ENCODE results near the gene NRDE2.
"Not testable (repeated sequence)": the region's sequence is repeated elsewhere in the genome, so short reads cannot be mapped to it uniquely, and the experiment has no call there.

Gene NRDE2

DNA sequence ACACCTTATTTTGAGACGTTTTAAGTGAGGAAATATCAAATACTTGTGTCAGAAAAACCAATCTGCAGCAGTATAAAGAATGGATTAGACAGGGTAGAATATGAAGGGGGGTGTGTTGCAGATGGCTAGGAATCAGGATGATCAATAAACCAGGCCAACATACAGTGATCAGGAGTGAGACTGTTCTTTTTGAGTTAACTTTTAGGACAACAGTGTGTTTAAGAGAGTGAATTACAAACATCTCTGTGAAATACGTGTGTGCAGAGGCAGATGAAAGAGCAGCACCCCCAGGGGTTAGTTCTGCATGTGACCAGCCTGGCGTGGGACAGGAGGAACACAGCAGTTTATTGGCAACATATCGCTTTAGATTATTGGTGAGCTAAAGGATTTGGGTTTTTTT, 10.6 kb upstream of the NRDE2 start:
- no peak for DNase-seq

DNA sequence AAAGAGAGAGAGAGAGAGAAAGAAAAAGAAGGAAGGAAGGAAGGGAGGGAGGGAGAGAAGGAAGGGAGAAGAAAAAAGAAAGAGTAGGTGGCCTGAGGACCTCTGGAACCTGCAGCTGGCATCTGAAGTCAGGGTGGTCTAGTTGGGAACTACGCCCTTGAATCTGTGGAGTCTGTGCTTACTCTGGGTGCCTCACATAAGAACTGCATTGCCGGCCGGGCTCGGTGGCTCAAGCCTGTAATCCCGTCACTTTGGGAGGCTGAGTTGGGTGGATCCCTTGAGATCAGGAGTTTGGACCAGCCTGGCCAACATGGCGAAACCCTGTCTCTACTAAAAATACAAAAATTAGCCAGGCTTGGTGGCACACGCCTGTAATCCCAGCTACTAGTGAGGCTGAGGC, 10.0 kb upstream of the NRDE2 start:
- no peak for DNase-seq

- DNase-seq: not testable (repeated sequence)
Observed at GRCh38 chr14:90341232-90341631, 9.5 kb upstream of the NRDE2 start.

- no peak for DNase-seq
Observed at GRCh38 chr14:90336985-90337384, 5.2 kb upstream of the NRDE2 start.

- DNase-seq: no peak
Observed at GRCh38 chr14:90336401-90336800, 4.7 kb upstream of the NRDE2 start.

- DNase-seq: no peak
Observed at GRCh38 chr14:90332271-90332584, 487 bp upstream of the NRDE2 start.

DNA sequence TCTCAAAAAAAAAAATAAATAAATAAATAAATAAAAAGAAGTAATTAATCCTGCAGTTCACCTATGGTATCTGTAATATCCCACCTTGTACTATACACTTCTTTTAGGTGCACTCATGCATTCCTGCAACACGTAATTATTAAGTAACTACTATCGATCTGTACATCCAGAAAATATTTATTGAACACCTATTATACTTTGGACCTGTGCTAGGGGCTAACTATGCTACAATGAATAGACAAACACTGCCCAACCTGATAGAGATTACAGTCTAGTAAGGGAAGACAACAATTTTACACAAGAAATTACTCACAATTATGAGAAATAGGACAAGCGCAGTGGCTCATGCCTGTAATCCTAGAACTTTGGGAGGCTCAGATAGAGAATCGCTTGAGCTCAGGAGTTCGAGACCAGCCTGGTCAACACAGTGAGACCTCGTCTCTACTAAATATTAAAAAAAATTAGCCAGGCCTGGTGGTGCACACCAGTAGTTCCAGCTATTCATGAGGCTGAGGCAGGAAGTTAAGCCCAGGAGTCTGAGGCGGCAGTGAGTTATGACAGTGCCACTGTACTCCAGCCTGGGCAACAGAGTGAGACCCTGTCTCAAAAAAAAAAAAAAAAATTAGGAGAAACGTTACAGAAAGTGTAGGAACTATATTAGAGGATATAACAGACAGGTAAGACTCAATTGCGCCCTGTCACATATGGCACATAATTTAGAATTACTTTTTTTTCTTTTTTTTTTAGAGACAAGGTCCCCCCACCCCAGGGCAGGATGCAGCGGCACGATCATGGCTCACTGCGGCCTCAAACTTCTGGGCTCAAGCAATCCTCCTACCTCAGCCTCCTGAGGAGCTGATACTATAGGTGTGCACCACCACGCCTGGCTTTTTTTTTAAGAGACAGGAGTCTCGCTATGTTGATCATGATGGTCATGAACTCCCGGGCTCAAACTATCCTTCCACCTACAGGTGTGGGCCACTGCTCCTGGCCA, 1.2 kb downstream of the NRDE2 start:
- no peak for DNase-seq

DNA sequence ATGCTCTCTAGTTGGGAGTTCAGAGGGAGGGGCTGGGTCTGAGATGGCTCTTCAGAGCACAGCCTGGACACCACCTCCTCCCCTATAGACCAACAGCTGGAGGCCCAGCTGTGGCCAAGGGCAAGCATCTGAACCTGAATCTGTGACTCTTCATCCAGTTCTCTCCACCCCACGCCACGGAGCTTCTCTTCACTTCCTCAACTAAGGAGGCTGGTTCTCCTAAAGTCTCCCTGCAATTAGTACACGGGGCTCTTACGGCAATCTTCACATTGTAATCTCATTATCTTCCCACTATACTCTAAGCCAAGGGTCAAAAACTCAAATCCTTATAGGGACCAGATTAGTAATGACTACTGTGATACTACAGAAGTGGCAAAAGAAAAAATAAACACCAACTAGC, 9.8 kb downstream of the NRDE2 start:
- DNase-seq: no peak

DNA sequence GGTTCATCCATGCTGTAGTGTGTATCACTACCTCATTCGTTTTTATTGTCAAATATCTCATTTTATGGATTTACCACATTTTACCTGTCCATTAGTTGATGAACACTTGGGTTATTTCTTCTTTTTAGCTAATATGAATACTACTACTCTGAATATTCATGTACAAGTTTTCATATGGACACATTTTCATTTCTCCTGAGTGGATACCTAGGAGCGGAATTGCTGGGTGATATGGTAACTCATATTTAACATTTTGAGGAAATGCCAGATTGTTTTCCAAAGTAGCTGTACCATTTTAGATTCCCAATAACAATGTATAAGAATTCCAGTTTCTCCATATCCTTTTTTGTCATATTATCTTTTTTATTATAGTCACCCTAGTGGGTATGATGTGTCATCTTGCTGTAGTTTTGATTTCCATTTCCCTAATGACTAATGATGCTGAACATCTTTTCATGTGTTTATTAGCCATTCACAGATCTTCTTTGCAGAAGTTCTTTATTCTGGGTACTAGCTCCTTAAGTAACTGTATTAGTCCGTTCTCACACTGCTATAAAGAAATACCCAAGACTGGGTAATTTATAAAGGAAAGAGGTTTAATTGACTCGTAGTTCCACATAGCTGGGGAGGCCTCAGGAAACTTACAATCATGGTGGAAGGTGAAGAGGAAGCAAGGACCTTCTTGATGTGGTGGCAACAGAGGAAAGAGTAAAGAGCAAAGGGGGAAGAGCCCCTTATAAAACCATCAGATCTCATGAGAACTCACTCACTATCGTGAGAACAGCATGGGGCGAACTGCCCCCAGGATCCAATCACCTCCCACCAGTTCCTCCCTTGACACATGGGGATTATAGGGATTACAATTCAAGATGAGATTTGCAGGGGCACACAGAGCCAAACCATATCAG, 11.9 kb downstream of the NRDE2 start:
- DNase-seq: no peak

GRCh38 chr14:90319173-90319572, 12.6 kb downstream of the NRDE2 start:
- no peak for DNase-seq

DNA sequence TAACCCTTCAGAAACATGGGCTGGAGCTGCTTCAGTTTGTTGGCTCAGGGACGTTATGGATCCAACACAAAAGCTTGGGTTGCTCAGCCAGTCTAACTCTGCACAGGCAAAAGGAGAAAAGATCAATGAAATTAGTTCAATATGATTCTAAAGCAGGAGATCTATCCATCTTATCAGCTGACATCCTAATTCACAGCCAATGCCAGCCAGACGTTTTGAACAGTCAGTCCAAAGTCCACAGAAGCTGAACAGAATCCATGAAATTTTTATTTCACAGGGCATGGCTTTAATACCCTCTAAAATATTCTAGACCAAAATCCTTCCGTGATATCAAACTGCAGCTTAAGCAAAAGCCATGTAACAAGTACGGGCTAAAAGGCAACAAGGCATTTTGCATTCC, 13.7 kb downstream of the NRDE2 start:
- DNase-seq: no peak

- DNase-seq: no peak
Observed at GRCh38 chr14:90317286-90317685, 14.5 kb downstream of the NRDE2 start.

DNA sequence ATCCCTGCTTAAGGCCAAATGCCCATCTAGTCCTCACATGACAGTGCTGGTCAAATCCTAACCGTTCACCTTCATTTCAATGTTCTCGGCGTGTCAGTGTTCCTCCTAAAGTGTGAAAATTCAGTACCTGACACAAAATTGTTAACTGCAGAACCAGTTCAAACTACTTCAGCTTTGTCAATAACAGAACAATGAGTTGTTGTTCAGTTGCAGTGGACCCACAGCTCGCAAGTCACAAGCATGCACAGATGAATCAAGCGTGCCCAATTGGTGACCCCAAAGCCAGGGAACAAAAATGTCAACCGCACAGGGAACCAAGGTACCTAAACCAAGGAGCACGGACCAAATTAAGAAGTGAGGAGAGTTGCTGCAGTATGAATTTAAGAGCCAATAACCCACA, 23.2 kb downstream of the NRDE2 start:
- DNase-seq: no peak

DNA sequence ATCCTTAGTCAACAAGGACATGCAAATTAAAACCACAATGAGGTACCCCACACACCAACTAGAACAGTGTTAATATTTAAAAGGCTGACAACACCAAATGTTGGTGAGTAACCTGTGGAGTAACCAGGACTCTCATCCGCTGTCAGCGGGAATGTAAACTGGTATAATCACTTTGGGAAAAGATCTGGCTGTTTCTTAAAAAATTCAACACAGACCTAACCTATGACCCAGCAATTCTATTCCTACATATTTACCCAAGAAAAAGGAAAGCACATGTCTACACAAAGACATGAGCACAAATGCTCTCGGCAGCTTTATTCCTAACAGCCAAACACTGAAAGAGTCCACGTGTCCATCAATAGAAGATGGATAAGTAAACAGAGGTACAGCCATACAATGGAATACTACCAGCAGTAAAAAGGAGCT, 26.6 kb downstream of the NRDE2 start:
- DNase-seq: no peak

- DNase-seq: no peak
Observed at GRCh38 chr14:90304502-90304901, 27.2 kb downstream of the NRDE2 start.

DNA sequence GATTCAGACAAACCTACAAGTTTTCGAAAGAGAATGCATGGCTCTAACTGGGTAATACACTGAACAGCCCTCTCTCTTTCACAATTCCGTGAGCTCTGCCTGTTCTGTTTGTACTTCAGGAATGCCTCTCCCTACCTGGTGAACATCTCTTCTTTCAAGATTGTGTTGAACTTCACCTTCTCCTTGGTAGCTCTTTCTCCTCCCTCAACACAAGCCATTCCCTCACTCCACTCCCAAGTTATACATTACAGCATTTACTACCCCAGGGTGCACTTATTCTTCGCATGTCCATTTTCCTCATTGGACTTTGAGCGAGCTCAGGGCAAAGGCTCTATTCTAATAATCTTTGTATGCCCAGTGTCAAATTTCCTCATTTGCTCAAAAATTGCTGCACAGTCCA, 28.3 kb downstream of the NRDE2 start:
- no peak for DNase-seq

- DNase-seq: no peak
Observed at GRCh38 chr14:90302529-90303303, 29.0 kb downstream of the NRDE2 start.

GRCh38 chr14:90301668-90302090, 30.1 kb downstream of the NRDE2 start:
- no peak for DNase-seq

GRCh38 chr14:90301122-90301521, 30.6 kb downstream of the NRDE2 start:
- no peak for DNase-seq

DNA sequence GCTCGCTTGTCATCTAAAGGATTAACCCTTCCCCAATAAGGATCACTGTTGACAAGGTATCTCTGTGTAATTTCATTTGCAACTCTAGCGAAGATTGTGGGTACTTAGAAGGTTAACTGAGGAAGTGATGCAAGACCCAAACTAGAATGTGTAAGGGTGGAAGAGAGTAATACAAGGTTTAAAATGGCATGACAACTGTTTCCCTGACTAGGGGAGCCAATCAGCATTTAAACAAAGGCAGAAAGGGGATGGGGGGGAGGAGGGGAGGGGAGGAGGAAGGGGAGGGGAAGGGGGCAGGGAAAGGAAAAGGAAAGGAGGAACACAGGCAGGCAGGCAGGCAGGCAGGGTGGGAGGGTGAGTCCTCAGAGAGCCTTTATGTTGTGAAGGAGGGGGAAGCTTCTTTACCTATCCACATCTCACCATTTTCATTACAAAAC, 31.1 kb downstream of the NRDE2 start:
- DNase-seq: no peak

DNA sequence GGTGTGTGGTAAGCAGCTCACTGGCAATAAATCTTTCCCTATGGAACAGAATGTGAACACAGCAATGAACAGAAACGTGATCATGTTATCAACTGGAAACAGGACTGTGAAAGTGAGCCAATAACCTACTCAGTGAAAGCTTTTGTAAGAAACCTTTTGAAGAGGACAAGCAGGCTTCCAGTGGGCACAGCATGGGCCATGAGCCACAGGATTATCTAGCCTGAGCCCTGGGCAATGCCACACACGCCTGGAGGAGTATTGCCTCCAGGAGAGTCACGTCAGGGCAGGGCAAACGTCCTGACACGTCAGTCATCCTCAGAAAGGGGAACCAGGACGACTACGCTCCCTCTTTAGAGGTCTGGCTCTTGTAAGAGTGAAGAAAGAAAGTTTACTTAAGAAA, 32.3 kb downstream of the NRDE2 start:
- DNase-seq: no peak

- no peak for DNase-seq
Observed at GRCh38 chr14:90297876-90298629, 33.7 kb downstream of the NRDE2 start.

All from activated CD4-positive, alpha-beta T cell treated with anti-CD3 and anti-CD28 coated beads for 4 hours (primary cell).